ENCODE data around the gene TMEM202. TPM values are rescaled to one million over a fixed set of nuclear protein-coding genes. Genes with fewer than 3 reads are reported as not detected.

Gene TMEM202
- total and polyA plus RNA-seq, 2 donors (not counting 1 experiment from before 2014, with no cell fraction given) = not detected

GRCh38 chr15:72406936-72407335 is 8.8 kb downstream of the TMEM202 start:
- Mint-ChIP-seq H3K27ac (no peak overlapping the region), H3K9me3 (ENCODE audit: insufficient read depth) (no peaks in the 10 kb centered on the region), H3K4me1 (no peaks in the 10 kb centered on the region), H3K4me3 (no peak overlapping the region), H3K27me3 (peaks cover 61% of the 10 kb centered on the region)
- no peaks in the 10 kb centered on the region for H4K20me1 ChIP-seq (ENCODE audit: control insufficient read depth, insufficient read depth, low read length, poor library complexity, severe bottlenecking)
- intact Hi-C loops (cut with micrococcal nuclease) = no loop called here
- no peak overlapping the region for H3K4me2 ChIP-seq (replicated peaks; ENCODE audit: low read depth, low read length, poor library complexity, severe bottlenecking)
- no peaks in the 10 kb centered on the region for H3K79me2 ChIP-seq (ENCODE audit: control insufficient read depth, insufficient read depth, low read length)
- no peaks in the 10 kb centered on the region for H3K36me3 ChIP-seq (replicated peaks in 1 of 2; ENCODE audit: control extremely low read depth in 1 of 2, control insufficient read depth in 1 of 2, extremely low read depth in 1 of 2, insufficient read depth in 2 of 2, low read length in 1 of 2)
- H3K4me1 ChIP-seq (ENCODE audit: control insufficient read depth in 2 of 2, insufficient read depth in 2 of 2, low read length in 2 of 2) = no peaks in the 10 kb centered on the region
- DNase-seq = no peak
- ChIA-PET POLR2A (no interaction called here), CTCF (no interaction called here)
- no peak for TF ChIP-seq CTCF (IDR thresholded peaks at IDR 0.05)
- no peak for TF ChIP-seq EZH2 (IDR thresholded peaks at IDR 0.05; ENCODE audit: borderline replicate concordance, insufficient read depth, low read depth, low read length, poor library complexity, severe bottlenecking)
- 100% methylated on average over 2 of the region's 3 CpGs for WGBS (ENCODE audit: insufficient coverage)
- H3K27ac ChIP-seq (ENCODE audit: low read length in 2 of 2) = no peak overlapping the region
- no peak for ATAC-seq (ENCODE audit: low read depth)
- H3K27me3 ChIP-seq (replicated peaks in 1 of 4; ENCODE audit: control extremely low read depth in 1 of 4, control insufficient read depth in 3 of 4, insufficient read depth in 4 of 4, low read length in 3 of 4) = peaks cover 0 to 31% (median 20%) of the 10 kb centered on the region in 4 experiments
- no peak overlapping the region for H3K9ac ChIP-seq (ENCODE audit: low read length)
- no peak overlapping the region for H2AFZ ChIP-seq (ENCODE audit: insufficient read depth, low read depth, low read length, poor library complexity, severe bottlenecking)
- H3K9me3 ChIP-seq (ENCODE audit: control extremely low read depth in 1 of 3, control insufficient read depth in 2 of 3, insufficient read depth in 1 of 3, low read length in 2 of 3) = peaks cover 0 to 4% (median 1%) of the 10 kb centered on the region in 3 donors
- H3K4me3 ChIP-seq (ENCODE audit: control extremely low read depth in 1 of 5, extremely low read depth in 1 of 5, insufficient read depth in 1 of 5, low read depth in 2 of 5, low read length in 4 of 5) = no peak overlapping the region

- H3K79me2 ChIP-seq (ENCODE audit: control insufficient read depth, insufficient read depth, low read length) = no peaks in the 10 kb centered on the region
Observed at GRCh38 chr15:72411111-72411510, 13.0 kb downstream of the TMEM202 start.

More at GRCh38 chr15:72411111-72411510, 13.0 kb downstream of the TMEM202 start:
- intact Hi-C loops (cut with micrococcal nuclease) = no loop called here
- Histone ChIP-seq H2AFZ (ENCODE audit: insufficient read depth, low read depth, low read length, poor library complexity, severe bottlenecking) (no peak overlapping the region), H4K20me1 (ENCODE audit: control insufficient read depth, insufficient read depth, low read length, poor library complexity, severe bottlenecking) (no peaks in the 10 kb centered on the region), H3K27me3 (replicated peaks in 1 of 4; ENCODE audit: control extremely low read depth in 1 of 4, control insufficient read depth in 3 of 4, insufficient read depth in 4 of 4, low read length in 3 of 4) (peaks cover 0 to 22% (median 5%) of the 10 kb centered on the region in 4 experiments), H3K9ac (ENCODE audit: low read length) (no peak overlapping the region), H3K4me3 (ENCODE audit: control extremely low read depth in 1 of 5, extremely low read depth in 1 of 5, insufficient read depth in 1 of 5, low read depth in 2 of 5, low read length in 4 of 5) (no peak overlapping the region), H3K27ac (ENCODE audit: low read length in 2 of 2) (no peak overlapping the region), H3K4me2 (replicated peaks; ENCODE audit: low read depth, low read length, poor library complexity, severe bottlenecking) (no peak overlapping the region), H3K9me3 (ENCODE audit: control extremely low read depth in 1 of 3, control insufficient read depth in 2 of 3, insufficient read depth in 1 of 3, low read length in 2 of 3) (peaks cover 0 to 4% (median 1%) of the 10 kb centered on the region in 3 donors), H3K4me1 (ENCODE audit: control insufficient read depth in 2 of 2, insufficient read depth in 2 of 2, low read length in 2 of 2) (no peaks in the 10 kb centered on the region), H3K36me3 (replicated peaks in 1 of 2; ENCODE audit: control extremely low read depth in 1 of 2, control insufficient read depth in 1 of 2, extremely low read depth in 1 of 2, insufficient read depth in 2 of 2, low read length in 1 of 2) (no peaks in the 10 kb centered on the region)
- no peak for ATAC-seq (ENCODE audit: low read depth)
- DNase-seq = no peak
- Mint-ChIP-seq H3K27me3 (peaks cover 31% of the 10 kb centered on the region), H3K4me1 (no peaks in the 10 kb centered on the region), H3K9me3 (ENCODE audit: insufficient read depth) (no peaks in the 10 kb centered on the region), H3K27ac (no peak overlapping the region), H3K4me3 (no peak overlapping the region)
- TF ChIP-seq CTCF (IDR thresholded peaks at IDR 0.05) = no peak
- TF ChIP-seq EZH2 (IDR thresholded peaks at IDR 0.05; ENCODE audit: borderline replicate concordance, insufficient read depth, low read depth, low read length, poor library complexity, severe bottlenecking) = no peak
- ChIA-PET CTCF (interaction anchor here (1.0 kb wide), 1 partner anchor 34 kb away, joined by 3 read pairs; no protein-coding TSS in a partner anchor), POLR2A (no interaction called here)
- WGBS (ENCODE audit: insufficient coverage) = 86% methylated on average over 5 of the region's 5 CpGs

Measured in B cell (primary cell).